HG02943 (cell line): Measurements from ENCODE around the gene SCN5A.

Source experiments
- ATAC-seq: cut with Tn5 transposase; IDR thresholded peaks from one replicate; pipeline ENCODE4 v1.9.1; 2021; ENCODE audit warnings: mild to moderate bottlenecking, low read depth, moderate library complexity; ENCODE audit not compliant: unreplicated experiment

Gene SCN5A

GRCh38 chr3:38563886-38564270 is 85.6 kb downstream of the SCN5A start:
- no peak for ATAC-seq

GRCh38 chr3:38563070-38563885 is 86.2 kb downstream of the SCN5A start:
- no peak for ATAC-seq

GRCh38 chr3:38562467-38562925 is 87.0 kb downstream of the SCN5A start:
- ATAC-seq = no peak

- no peak for ATAC-seq
Measured at GRCh38 chr3:38561746-38562466, 87.6 kb downstream of the SCN5A start.

- ATAC-seq = no peak
Measured at GRCh38 chr3:38560996-38561717, 88.3 kb downstream of the SCN5A start.

GRCh38 chr3:38560284-38560683 is 89.2 kb downstream of the SCN5A start:
- ATAC-seq = no peak

GRCh38 chr3:38558864-38559263 is 90.6 kb downstream of the SCN5A start:
- no peak for ATAC-seq

- no peak for ATAC-seq
Measured at GRCh38 chr3:38556640-38557358, 92.7 kb downstream of the SCN5A start.

GRCh38 chr3:38555926-38556325 is 93.6 kb downstream of the SCN5A start:
- ATAC-seq = no peak

- ATAC-seq = no peak
Measured at GRCh38 chr3:38555149-38555840, 94.2 kb downstream of the SCN5A start.

GRCh38 chr3:38554127-38554827 is 95.2 kb downstream of the SCN5A start:
- ATAC-seq = no peak

GRCh38 chr3:38553071-38553470 is 96.4 kb downstream of the SCN5A start:
- no peak for ATAC-seq

- ATAC-seq = no peak
Measured at GRCh38 chr3:38552364-38552763, 97.1 kb downstream of the SCN5A start.

GRCh38 chr3:38551026-38551832 is 98.3 kb downstream of the SCN5A start:
- no peak for ATAC-seq

GRCh38 chr3:38549957-38550840 is 99.3 kb downstream of the SCN5A start:
- ATAC-seq = no peak

- no peak for ATAC-seq
Measured at GRCh38 chr3:38549486-38549885, 100.0 kb downstream of the SCN5A start.

- no peak for ATAC-seq
Measured at GRCh38 chr3:38549082-38549481, 100.4 kb downstream of the SCN5A start.
